HG02973 (cell line): ENCODE data around the gene ABCC8.

Experiments used
- ATAC-seq: cut with Tn5 transposase; IDR thresholded peaks from one replicate; pipeline ENCODE4 v1.9.1; 2021; ENCODE audit warnings: moderate library complexity; ENCODE audit not compliant: unreplicated experiment

ABCC8 gene

DNA sequence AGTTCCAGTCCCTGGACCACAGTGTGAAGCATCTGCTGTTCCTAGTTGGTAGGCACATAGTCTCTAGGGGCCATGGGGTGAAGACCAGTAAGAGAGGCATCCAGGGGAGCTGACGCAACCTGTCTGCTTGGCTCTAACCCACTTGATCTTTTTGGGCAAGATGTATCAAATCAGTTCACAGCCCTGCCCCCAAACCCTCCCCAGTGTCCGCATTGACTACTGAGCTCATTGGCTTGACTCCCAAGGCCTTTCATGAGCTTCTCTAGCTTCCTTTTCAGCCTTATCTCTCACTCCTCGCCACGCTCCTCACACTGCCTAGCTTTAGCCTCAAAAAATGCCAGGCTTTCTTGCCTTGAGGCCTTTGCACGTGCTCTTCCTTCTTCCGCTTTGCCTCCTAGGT lies 29.7 kb upstream of the ABCC8 start:
- no peak for ATAC-seq

DNA sequence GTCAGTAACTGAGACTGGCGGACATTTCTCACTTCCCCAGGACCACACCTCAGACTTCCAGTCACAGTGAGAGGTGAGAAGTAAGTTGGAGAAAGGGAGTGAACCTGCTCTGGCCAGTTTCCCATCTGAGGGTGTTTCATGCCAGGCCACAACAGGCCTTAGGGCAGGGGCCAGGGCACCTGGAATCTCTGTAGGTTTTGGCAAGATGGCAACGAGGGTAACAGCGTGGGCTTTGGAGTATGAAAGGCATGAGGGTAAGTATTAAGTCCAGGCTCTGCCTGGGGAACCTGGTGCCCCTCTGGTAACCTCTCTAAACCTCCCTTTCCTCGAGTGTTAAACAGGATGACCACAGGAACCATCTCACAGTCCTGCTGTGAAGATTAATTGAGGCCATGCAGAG lies 28.5 kb upstream of the ABCC8 start:
- ATAC-seq, result no peak

DNA sequence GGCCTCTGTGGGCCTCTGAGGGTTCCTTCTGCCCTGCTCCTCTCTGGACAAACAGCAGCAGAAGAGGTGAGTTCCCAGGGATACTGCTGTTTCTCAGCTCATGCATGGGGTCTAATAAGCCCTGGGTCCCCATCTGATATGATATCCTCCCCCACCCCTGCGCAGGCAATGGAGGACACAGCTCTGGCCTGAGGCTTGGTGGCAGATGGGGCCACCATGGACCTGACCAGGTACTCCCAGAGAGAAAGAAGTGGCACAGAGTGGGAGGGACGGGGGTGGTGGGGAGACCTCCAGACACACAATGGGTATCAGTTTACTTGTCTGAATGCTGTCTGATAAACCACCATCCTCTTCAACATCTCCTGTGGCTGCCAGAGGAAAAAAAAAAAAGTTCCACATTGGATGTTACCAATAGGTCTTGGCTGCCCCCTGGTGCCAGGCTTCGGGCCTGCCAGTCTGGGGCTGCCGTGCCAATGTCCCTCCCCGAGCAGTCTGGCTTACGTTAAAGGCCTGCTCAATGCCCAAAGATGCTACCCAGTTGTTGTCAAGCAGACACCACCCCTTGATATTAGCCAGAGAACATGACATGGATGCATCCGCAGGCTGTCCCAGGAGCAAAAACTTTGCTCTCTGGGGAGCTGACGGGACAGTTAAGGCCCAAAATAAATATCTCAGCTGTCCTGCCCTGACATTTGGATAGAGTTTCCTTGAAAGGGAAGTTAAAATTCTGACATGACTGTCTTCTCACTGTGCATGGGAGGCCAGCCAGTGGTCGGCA lies 27.9 kb upstream of the ABCC8 start:
- ATAC-seq, result peak; percentile 48

DNA sequence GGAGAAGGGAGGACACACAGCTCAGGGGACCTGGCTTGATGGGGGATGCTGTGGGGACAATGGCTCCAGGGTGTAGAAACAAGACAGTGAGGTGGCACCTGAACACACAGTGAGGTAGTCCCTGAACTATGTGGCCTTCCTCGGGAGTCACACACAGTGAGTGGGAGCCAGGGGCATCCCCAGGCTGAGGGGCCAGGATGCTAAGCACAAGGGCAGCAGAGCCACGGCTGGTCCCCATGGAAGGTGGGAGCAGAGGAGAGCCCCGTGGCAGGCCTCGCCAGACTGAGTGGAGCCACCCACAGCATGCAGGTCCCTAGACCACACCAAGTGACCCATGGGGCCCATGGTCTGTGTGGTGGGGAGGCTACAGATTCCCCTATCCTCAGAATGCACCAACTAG lies 26.0 kb upstream of the ABCC8 start:
- no peak for ATAC-seq

DNA sequence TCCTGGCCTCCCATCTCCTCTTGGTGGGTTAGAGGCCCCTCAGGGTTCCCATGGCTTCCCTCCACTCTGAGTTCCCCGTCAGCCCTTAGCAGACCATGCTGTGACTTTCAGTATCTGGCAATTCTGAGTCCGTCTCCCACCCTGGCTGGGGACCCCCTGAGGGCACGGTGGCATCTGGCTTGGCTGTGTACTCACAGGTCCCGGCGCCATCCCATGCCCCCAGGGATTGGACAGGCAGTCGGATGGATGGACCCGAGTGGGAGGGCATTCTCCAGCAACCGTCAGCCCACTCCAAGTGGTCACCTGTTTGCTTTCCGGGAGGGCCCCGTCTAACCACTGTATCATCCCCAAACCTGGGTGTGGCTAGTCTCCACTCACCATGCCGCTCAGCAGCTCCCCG lies 24.0 kb upstream of the ABCC8 start:
- ATAC-seq, result no peak

DNA sequence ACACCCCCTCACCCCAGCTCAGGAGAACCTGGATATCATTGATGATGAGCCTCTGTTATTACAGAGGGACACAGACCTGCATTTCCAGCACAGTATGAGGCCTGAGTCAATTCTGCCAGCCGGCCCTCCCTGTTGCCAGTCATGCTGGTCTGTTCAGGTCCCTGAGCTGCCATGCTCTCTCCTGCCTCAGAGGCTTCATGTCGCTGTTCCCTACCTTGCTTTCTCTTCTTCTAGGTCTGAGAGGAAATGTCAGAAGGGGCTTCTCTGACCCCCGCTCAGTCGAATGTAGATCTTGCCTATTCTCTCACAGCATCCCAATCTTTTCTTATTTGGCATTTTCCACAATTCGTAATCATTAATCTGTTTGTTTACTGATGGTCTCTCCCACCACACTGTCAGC lies 21.8 kb upstream of the ABCC8 start:
- no peak for ATAC-seq

DNA sequence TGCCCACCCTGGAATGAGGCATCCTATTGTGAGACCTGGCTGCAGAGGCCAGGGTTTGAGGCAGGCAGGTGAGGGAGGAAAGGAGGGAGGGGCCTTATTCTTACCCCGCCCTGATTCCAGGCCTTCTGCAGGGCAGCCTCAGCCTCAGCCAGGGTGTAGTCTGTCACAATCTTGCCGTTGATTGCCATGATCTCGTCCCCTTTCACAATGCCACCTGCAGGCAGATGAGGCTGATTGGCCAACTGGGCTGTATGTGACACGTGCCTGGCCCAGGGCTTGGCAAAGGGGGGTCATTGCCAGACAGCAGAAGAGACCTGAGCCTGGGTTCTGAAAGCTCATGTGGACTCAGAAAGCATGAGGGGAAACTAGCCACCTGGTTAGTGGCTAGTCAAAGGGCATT lies 21.4 kb upstream of the ABCC8 start:
- no peak for ATAC-seq

DNA sequence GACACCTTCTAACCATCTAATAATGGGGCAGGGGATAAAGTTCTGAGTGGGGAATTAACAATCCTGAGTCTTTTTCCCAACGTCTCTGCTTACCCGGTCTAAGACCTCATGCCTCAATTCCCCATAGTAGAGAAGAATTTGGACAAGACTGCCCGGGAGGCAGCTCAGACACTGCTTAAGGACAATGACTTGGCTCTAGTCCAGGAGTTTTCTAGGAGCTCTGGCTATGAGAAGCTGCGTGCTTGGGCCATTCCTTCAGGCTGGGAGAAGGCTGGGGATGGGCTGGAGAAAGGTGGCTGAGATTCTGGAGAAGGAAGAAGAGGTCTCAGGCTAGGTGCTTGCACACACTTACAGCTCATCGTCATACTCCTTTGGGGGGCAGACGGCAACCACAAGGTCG lies 19.8 kb upstream of the ABCC8 start:
- ATAC-seq, result no peak

DNA sequence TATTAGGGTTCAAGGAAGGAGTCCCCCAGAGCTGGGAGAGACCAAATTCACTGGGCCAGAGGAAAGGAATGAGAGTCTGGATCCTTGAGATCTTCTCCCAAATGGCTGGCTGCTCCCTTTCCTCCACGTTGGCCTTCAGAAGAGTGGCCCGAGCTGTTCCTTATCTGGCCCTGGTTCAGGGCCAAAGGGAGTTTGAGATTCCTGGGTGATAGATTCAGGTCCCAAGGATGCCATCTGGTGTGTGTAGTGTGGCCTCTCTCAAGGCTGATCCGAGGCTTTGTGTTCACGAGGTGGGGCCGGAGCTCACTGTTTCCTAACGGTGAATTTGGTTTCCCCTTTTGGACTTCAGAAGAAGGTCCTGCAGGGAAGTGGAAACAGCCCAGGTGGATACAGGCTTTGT lies 17.4 kb upstream of the ABCC8 start:
- ATAC-seq, result no peak

DNA sequence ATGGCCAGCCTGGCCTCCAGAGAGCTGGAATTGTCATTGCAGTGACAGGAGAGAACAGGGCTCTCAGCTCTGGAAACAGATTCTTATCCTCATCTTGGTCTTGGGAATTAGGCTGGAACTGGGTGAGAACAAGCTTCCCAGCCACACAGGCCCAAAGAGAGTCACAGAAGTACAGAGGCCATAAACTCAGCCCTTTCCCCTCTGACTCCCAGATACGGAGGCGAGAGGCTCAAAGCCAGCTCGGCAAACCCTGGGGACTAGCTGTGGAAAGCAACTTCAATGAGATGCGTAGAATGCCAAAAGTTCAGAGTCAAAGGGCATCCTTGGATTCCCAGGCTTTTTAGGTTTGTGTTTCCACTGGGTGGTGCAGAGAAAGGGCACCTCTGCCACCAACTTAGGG lies 14.3 kb upstream of the ABCC8 start:
- ATAC-seq, result no peak

DNA sequence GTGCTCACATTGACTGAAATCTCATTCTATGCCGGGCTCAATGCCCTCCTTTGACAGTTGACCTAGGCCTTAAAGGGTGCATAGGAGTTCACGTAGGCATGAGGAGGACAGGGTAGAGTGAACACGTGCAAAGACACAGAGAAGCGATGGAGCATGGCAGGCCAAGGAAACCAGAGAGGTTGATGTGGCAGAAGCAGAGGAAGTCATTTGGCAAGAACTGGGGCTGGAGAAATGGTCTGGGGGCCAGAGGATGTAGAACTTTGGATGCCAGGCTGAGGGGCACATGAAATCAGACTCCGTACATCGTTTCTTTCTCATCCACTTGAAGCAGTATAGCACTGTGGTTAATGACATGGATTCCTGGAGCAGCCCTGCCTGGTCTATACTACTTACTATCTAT lies 13.6 kb upstream of the ABCC8 start:
- no peak for ATAC-seq

DNA sequence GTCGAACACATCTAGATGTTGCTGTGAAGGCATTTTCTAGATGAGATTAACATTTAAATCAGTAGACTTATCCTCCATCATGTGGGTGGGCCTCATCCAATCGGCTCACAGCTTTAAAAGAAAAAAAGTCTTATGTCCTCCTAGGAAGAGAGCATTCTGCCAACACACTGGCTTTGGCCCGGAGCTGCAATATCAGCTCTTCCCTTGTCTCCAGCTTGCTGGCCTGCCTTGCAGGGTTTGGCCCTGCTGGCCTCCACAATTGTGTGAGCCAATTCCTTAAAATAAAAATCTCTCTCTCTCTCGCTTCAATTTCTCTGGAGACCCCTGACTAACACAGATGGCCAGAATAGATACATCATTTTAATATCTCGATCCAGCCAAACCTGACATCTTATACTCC lies 13.1 kb upstream of the ABCC8 start:
- no peak for ATAC-seq

DNA sequence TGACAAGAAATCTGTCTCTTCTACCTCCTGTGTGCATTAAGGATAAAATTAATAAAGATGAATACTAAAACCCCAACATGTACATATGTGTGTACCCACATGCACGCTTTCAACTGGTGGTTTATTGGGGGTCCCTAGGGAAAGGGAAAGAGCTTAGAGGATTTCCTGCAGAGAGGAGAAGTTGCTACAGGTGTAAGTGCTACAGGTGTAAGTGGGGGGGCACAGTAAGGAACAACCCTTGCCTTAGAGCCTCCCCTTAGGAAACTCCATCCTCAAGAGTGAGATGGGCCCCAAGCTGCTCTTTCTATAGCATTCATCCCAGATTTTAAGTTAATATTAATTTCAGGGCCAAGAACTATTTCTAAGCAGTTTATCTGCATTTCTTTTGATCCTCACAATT lies 11.9 kb upstream of the ABCC8 start:
- ATAC-seq, result no peak

DNA sequence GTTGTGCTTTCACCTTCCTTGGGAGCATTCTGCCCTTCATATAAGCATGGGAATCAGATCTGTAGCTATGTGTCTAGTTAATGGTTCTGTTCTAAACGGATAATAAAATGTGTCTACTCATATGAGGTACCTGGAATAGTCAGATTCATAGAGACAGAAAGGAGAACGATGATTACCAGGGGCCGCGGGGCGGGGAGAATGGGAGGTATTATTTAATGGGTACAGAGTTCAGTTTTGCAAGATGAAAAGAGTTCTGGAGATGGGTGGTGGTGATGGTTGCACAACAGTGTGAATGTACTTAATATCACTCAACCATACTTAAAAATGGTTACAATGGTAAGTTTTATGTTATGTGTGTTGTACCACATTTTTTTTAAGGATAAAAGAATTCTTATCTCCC lies 10.0 kb upstream of the ABCC8 start:
- no peak for ATAC-seq

DNA sequence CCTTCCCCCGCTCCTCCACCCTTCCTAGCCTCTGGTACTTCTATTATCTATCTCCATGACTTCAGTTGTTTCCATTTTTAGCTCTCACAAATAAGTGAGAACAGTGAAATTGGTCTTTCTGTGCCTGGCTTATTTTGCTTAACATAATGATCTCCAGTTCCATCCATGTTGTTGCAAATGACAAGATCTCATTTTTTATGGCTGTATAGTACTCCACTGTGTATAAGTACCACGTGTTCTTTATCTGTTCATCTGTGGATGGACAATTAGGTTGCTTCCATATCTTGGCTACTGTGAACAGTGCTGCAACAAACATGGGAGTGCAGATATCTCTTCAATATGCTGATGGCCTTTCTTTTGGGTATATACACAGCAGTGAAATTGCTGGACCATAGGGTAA lies 6.9 kb upstream of the ABCC8 start:
- ATAC-seq, result no peak

DNA sequence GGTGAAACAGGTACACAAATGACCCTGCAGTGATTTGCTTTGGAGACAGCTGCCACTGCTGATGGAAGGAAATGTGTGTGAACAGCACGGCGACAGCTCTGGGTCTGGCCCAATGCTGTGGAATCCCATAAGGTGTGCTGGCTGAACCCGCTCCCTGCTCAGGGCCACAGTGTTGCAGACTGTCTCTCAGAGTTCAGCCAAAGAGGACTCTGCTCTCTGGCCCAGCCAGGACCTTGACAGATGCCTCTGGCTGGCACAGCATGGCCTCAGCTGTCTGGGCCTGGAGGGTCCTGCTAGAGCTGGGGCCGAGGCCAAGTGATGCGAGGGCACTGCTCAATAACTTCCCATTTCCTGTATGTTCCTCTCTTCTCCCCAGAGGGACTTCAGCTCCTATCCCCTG lies 5.3 kb upstream of the ABCC8 start:
- no peak for ATAC-seq

DNA sequence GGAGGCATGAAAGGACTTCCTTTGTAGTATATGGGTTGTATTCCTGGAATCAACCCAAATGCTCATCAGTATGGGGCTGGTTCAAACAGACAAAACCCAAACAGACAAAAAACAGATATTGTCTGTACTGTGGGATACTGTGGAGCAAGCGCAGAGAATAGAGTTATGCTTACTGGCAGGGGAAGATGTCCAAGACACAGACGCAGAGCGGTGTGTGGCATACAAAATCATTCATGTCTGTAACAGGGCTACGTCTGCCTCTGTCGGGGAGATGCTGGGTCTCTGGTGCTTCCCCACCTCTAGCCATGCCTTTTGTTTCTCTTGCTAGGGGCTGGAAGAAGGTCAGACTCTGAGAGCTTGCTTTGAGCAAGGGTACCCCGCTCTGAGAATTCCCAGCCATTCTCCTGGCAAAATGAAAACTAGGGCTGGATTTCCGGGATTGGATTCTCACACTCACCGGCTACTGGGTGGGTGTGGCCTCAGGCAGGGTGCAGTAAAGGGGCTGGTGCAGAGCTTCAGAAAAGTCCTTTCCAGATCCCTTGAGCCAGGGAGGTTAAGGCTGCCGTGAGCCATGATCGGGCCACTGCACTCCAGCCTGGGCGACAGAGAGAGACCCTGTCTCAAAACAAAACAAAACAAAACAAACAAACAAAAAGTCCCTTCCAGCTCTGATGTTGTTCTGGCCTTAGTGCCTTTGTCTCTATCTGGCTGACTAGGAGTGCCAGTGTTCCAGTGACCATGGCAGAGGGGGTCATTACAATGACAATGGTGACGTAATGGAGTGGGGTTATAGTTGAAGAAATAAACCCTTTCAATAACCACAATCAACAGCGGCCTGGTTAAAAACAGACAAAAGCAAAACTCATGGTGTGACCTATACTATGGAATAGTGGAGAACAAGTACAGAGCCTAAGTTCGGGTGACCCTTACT lies 2.9 kb upstream of the ABCC8 start:
- ATAC-seq, result no peak

DNA sequence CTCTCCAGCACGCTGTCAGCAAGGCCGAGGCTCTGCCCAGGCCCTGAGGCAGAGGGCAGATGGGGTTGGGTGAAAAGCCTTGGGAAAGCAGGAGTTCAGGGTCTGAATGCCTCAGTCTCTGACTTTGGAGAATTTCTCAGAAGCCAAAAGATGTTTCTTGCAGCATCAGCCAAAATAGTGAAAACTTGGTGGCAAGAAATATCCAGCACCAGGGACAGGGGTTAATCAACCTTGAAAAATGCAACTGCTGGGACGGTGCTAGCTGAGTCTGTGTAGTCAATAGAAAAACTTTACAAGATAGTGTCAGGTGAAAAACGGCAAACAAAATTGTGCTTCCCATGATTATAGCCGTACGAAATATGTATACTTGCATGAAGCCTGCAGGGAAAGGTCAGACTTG lies 1.4 kb upstream of the ABCC8 start:
- ATAC-seq, result no peak

DNA sequence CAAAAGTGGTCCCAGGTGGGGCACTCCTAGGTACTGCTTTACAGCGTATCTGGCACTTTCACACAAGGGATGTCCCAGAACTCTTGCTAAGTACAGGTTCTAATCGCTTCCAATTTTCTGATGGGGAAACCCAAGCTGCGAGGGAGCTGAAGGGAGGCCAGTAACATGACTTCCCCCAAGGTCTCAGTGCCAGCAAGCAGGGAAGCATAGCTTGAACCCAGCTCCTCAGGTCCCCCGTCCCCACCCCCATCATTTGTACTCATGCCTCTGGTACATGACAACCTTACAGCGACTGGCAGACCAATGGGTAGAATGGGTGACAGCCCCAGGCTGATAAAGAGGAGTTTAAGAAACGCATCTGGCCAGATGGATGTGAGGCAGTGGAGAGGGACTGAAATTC lies 716 bp upstream of the ABCC8 start:
- no peak for ATAC-seq

DNA sequence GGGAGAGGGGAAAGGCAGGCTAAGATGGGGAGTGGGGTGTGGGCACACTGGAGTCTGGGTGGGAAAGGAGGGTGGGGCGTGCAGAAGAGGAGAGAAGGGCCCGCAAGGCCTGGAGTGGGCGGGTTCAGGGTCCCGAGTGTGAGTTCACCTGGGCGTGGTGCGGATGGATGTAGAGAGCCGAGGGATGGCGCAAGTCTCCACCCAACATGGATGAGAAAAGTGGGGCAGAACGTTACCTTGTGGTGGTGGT lies 364 bp upstream of the ABCC8 start:
- no peak for ATAC-seq

DNA sequence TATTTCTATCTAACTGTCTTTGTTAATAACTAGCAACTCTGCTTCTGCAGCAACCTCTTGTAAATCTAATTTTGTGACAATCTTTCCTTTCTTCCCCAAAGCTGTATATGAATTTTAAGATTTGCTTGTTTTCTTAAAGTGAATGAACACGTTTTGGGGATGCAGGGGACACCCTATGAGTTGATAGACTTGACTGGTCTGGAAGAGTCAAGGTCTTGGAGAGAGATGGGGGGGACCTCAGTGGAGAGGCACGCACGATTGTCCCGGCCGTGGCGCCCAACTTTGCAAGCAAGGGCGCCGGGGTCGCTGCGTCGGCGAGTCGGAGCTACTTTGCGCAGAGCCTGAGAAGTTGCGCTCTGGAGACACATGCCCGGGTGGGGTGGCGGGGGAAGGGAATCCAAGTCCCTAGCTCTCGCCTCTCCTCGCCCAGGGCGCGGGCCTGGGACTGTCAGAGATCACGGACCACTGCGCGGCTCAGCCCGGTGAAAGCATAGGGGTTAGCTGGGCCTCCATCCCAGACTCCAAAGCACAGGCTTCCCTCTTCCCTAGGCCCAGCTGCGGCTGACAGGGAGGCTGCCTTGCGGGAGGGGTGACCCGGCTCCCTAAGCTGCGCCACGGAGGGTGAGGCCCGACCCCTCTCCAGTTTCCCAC lies 854 bp downstream of the ABCC8 start:
- no peak for ATAC-seq

DNA sequence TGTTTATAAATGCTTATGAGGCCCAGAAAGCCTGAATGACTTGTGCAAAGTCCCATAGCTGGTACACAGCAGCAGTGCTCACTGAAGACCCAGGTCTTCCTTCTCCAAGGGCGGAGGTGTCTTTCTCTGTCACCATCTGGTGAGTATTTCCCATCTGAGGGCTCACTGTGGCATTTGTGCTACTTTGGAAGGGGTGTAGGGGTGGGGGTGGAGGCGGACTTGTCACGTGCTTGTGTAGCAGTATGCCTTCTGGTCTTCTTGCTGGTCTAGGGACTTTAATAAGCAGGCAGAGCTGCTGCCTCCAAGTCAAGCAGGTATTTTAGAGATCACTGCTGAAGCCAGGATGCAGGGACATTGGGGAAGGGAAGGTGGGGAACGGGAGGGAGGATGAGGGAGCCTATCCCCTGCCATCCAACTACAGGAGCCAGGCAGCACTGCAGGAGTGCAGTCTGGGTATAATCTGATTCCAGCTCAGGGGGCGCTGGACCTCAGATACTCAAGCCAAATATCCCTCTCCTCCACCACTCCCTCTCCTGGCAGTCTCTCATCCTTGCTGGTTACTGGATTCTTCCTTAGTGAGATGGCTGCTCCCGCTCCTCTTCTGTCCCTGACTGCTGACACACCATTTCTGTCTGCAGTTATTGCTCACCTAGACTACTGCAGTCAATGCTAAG lies 3.4 kb downstream of the ABCC8 start:
- ATAC-seq, result no peak
